ENCODE data around the gene GTF2E1. TPM values are rescaled to one million over a fixed set of nuclear protein-coding genes. Genes with fewer than 3 reads are reported as not detected.
A peak's percentile ranks its signal among the peaks of the same experiment; 100 is the strongest.
"Not testable (repeated sequence)": the region's sequence is repeated elsewhere in the genome, so short reads cannot be mapped to it uniquely, and the experiment has no call there.

The GTF2E1 gene
- 10 to 100 TPM in 2 of 3 donors, 1 to 10 TPM in 1; 10.0 to 15.9 (median 11.0) TPM for polyA plus RNA-seq

GRCh38 chr3:120742198-120742848 is at the start of gene GTF2E1, which contains the start of gene RABL3:
Gene GTF2E1 (plus strand): TSS chr3:120742744. CDS start chr3:120750553, 7,809 bp downstream.
Gene RABL3 (minus strand): TSS chr3:120742516. CDS start chr3:120742507, 9 bp downstream.
- peak; percentile 97 for DNase-seq
- Mint-ChIP-seq H3K27ac (peak within 1 kb of the TSS; percentile 96 to 99 (median 98)), H3K9me3 (no peaks in the 10 kb centered on the region), H3K4me3 (peak within 1 kb of the TSS; percentile 93 to 97 (median 95)), H3K4me1 (peaks cover 30 to 48% of the 10 kb centered on the region in 2 donors), H3K36me3 (peaks cover 0 to 3% (median 0%) of the 10 kb centered on the region in 3 donors), H3K27me3 (ENCODE audit: low read depth in 3 of 3) (peaks cover 3 to 11% (median 5%) of the 10 kb centered on the region in 3 donors)

GRCh38 chr3:120693439-120694171 is 48.9 kb upstream of the GTF2E1 start:
- no peak overlapping the region for H3K27ac Mint-ChIP-seq
- H3K9me3 Mint-ChIP-seq: no peaks in the 10 kb centered on the region
- H3K36me3 Mint-ChIP-seq: peaks cover 21 to 23% (median 22%) of the 10 kb centered on the region in 3 donors
- no peaks in the 10 kb centered on the region for H3K4me1 Mint-ChIP-seq
- no peak for DNase-seq
- H3K27me3 Mint-ChIP-seq (ENCODE audit: low read depth in 3 of 3): peaks cover 0 to 2% (median 0%) of the 10 kb centered on the region in 3 donors
- no peak overlapping the region for H3K4me3 Mint-ChIP-seq

- H3K27me3 Mint-ChIP-seq (ENCODE audit: low read depth in 3 of 3): peaks cover 0 to 1% (median 1%) of the 10 kb centered on the region in 3 donors
- no peak overlapping the region for H3K27ac Mint-ChIP-seq
- no peak overlapping the region for H3K4me3 Mint-ChIP-seq
- no peak for DNase-seq
- peaks cover 0 to 11% (median 0%) of the 10 kb centered on the region in 6 donors for H3K9me3 Mint-ChIP-seq
- no peaks in the 10 kb centered on the region for H3K4me1 Mint-ChIP-seq
- H3K36me3 Mint-ChIP-seq: peaks cover 11 to 37% (median 25%) of the 10 kb centered on the region in 3 donors
Observed at GRCh38 chr3:120699333-120699732, 43.2 kb upstream of the GTF2E1 start.

GRCh38 chr3:120705884-120706582 is 36.5 kb upstream of the GTF2E1 start:
- Mint-ChIP-seq H3K27me3 (ENCODE audit: low read depth in 3 of 3) (peaks cover 0 to 2% (median 0%) of the 10 kb centered on the region in 3 donors), H3K27ac (peak overlapping the region in 1 of 6 donors; percentile 18), H3K4me3 (no peak overlapping the region), H3K4me1 (no peaks in the 10 kb centered on the region), H3K9me3 (peaks cover 0 to 11% (median 0%) of the 10 kb centered on the region in 6 donors), H3K36me3 (peaks cover 12 to 37% (median 21%) of the 10 kb centered on the region in 3 donors)
- DNase-seq: no peak

GRCh38 chr3:120706950-120707349 is 35.6 kb upstream of the GTF2E1 start:
- Mint-ChIP-seq H3K36me3 (peaks cover 12 to 33% (median 21%) of the 10 kb centered on the region in 3 donors), H3K9me3 (peaks cover 0 to 11% (median 0%) of the 10 kb centered on the region in 6 donors), H3K4me1 (no peaks in the 10 kb centered on the region), H3K27me3 (ENCODE audit: low read depth in 3 of 3) (peaks cover 0 to 2% (median 0%) of the 10 kb centered on the region in 3 donors), H3K27ac (no peak overlapping the region), H3K4me3 (no peak overlapping the region)
- DNase-seq: no peak

GRCh38 chr3:120708408-120708807 is 34.1 kb upstream of the GTF2E1 start:
- H3K36me3 Mint-ChIP-seq: peaks cover 9 to 25% (median 18%) of the 10 kb centered on the region in 3 donors
- peaks cover 0 to 2% (median 0%) of the 10 kb centered on the region in 3 donors for H3K27me3 Mint-ChIP-seq (ENCODE audit: low read depth in 3 of 3)
- peaks cover 0 to 5% (median 0%) of the 10 kb centered on the region in 6 donors for H3K9me3 Mint-ChIP-seq
- H3K4me3 Mint-ChIP-seq: no peak overlapping the region
- H3K27ac Mint-ChIP-seq: peak overlapping the region in 1 of 6 donors; percentile 2
- no peak for DNase-seq
- no peaks in the 10 kb centered on the region for H3K4me1 Mint-ChIP-seq

- Mint-ChIP-seq H3K4me3 (no peak overlapping the region), H3K36me3 (peaks cover 0 to 10% (median 4%) of the 10 kb centered on the region in 3 donors), H3K27ac (no peak overlapping the region), H3K9me3 (peaks cover 0 to 1% (median 0%) of the 10 kb centered on the region in 6 donors), H3K27me3 (ENCODE audit: low read depth in 3 of 3) (no peaks in the 10 kb centered on the region), H3K4me1 (no peaks in the 10 kb centered on the region)
- no peak for DNase-seq
Observed at GRCh38 chr3:120710369-120710768, 32.2 kb upstream of the GTF2E1 start.

- Mint-ChIP-seq H3K27me3 (ENCODE audit: low read depth in 3 of 3) (no peaks in the 10 kb centered on the region), H3K36me3 (peaks cover 0 to 3% (median 0%) of the 10 kb centered on the region in 3 donors), H3K27ac (no peak overlapping the region), H3K4me3 (no peak overlapping the region), H3K4me1 (peaks cover 2 to 4% of the 10 kb centered on the region in 2 donors), H3K9me3 (peaks cover 0 to 1% (median 0%) of the 10 kb centered on the region in 6 donors)
- no peak for DNase-seq
Observed at GRCh38 chr3:120713262-120713661, 29.3 kb upstream of the GTF2E1 start.

- H3K36me3 Mint-ChIP-seq; H3K27me3 Mint-ChIP-seq (ENCODE audit: low read depth in 3 of 3); H3K9me3 Mint-ChIP-seq: not testable (repeated sequence)
- Mint-ChIP-seq H3K27ac (peak overlapping the region; percentile 83 to 92 (median 86)), H3K4me1 (peaks cover 24 to 29% of the 10 kb centered on the region in 2 donors), H3K4me3 (peak overlapping the region; percentile 67 to 83 (median 79))
- peak; percentile 54 to 71 (median 59) for DNase-seq
Observed at GRCh38 chr3:120719167-120719834, 23.2 kb upstream of the GTF2E1 start.

GRCh38 chr3:120726791-120727190 is 15.8 kb upstream of the GTF2E1 start:
- H3K4me1 Mint-ChIP-seq: no peaks in the 10 kb centered on the region
- peaks cover 0 to 2% (median 0%) of the 10 kb centered on the region in 3 donors for H3K27me3 Mint-ChIP-seq (ENCODE audit: low read depth in 3 of 3)
- no peak for DNase-seq
- no peak overlapping the region for H3K4me3 Mint-ChIP-seq
- H3K27ac Mint-ChIP-seq: peak overlapping the region in 2 of 6 donors; percentile 5 to 22
- H3K9me3 Mint-ChIP-seq: no peaks in the 10 kb centered on the region
- peaks cover 5 to 17% (median 16%) of the 10 kb centered on the region in 3 donors for H3K36me3 Mint-ChIP-seq

- peak overlapping the region in 1 of 6 donors; percentile 35 for H3K27ac Mint-ChIP-seq
- H3K27me3 Mint-ChIP-seq (ENCODE audit: low read depth in 3 of 3): peaks cover 0 to 2% (median 0%) of the 10 kb centered on the region in 3 donors
- no peak for DNase-seq
- H3K4me1 Mint-ChIP-seq: no peaks in the 10 kb centered on the region
- H3K9me3 Mint-ChIP-seq: no peaks in the 10 kb centered on the region
- H3K36me3 Mint-ChIP-seq: peaks cover 5 to 20% (median 10%) of the 10 kb centered on the region in 3 donors
- no peak overlapping the region for H3K4me3 Mint-ChIP-seq
Observed at GRCh38 chr3:120730576-120731542, 11.7 kb upstream of the GTF2E1 start.

- not testable (repeated sequence) for DNase-seq; H3K9me3 Mint-ChIP-seq; H3K27ac Mint-ChIP-seq; H3K27me3 Mint-ChIP-seq (ENCODE audit: low read depth in 3 of 3); H3K4me3 Mint-ChIP-seq
- Mint-ChIP-seq H3K36me3 (peaks cover 6 to 10% (median 9%) of the 10 kb centered on the region in 3 donors), H3K4me1 (peaks cover 10 to 20% of the 10 kb centered on the region in 2 donors)
Observed at GRCh38 chr3:120738006-120738405, 4.5 kb upstream of the GTF2E1 start.

Measured in immature natural killer cell (primary cell).